MCF 10A (cell line): ENCODE measurements around the gene SMARCD2. TPM values are rescaled to one million over a fixed set of nuclear protein-coding genes. Genes with fewer than 3 reads are reported as not detected.

Experiments used
- BruUV-seq: library from RNA; stranded (reverse); fragments of 400-500 nt; replicated peaks from 2 replicates; lab custom pipeline; 2021; lab: Mats Ljungman, UMichigan
- CTCF ChIA-PET: fragments of 300-600 bp; sonication (Branson Sonifier 250); formaldehyde crosslinking; extraction: SDS; loops from one replicate; lab custom pipeline; 2021; ENCODE audit warnings: antibody characterized with exemption, inconsistent platforms; lab: Yijun Ruan, JAX
- POLR2A ChIA-PET: fragments of 300-600, 350-650 bp; sonication (Branson Sonifier 250); formaldehyde crosslinking; extraction: SDS; loops from one replicate; lab custom pipeline; 2020; ENCODE audit warnings: antibody characterized with exemption, inconsistent platforms; lab: Yijun Ruan, JAX
- DNase-seq: peaks from one replicate; pipeline ENCODE4 v3.0.0-alpha.2; 2018; ENCODE audit not compliant: unreplicated experiment
- H3K27ac Mint-ChIP-seq: one replicate; pipeline ENCODE4 v1.8.0; 2022; ENCODE audit warnings: mild to moderate bottlenecking, low read depth, mixed read lengths; ENCODE audit not compliant: unreplicated experiment
- H3K27me3 Mint-ChIP-seq: one replicate; pipeline ENCODE4 v1.8.0; 2022; ENCODE audit warnings: mixed read lengths; ENCODE audit not compliant: insufficient read depth, unreplicated experiment
- H3K36me3 Mint-ChIP-seq: one replicate; pipeline ENCODE4 v1.8.0; 2022; ENCODE audit warnings: mild to moderate bottlenecking, moderate library complexity, mixed read lengths; ENCODE audit not compliant: insufficient read depth, unreplicated experiment
- H3K4me1 Mint-ChIP-seq: one replicate; pipeline ENCODE4 v1.8.0; 2022; ENCODE audit warnings: mixed read lengths; ENCODE audit not compliant: insufficient read depth, unreplicated experiment
- H3K4me3 Mint-ChIP-seq: one replicate; pipeline ENCODE4 v1.8.0; 2022; ENCODE audit warnings: mild to moderate bottlenecking, moderate library complexity, mixed read lengths; ENCODE audit not compliant: unreplicated experiment
- H3K9me3 Mint-ChIP-seq: one replicate; pipeline ENCODE4 v1.8.0; 2022; ENCODE audit warnings: mixed read lengths; ENCODE audit not compliant: unreplicated experiment
- intact Hi-C: fragments of 100-400 bp; cut with micrococcal nuclease; formaldehyde crosslinking; loops from 2 replicates; pipeline ENCODE4 v1.14.1; 2022
- total RNA-seq: library from RNA; stranded (reverse); gene quantifications from 2 replicates; pipeline ENCODE4 v1.2.3, GENCODE V29; 2022
- TF ChIP-seq, protein P1 (sequence below): fragments of 200-600 bp; IDR thresholded peaks from one replicate; pipeline ENCODE4 v1.8.0; 2022; ENCODE audit warnings: antibody characterized with exemption, mild to moderate bottlenecking; ENCODE audit not compliant: unreplicated experiment

Gene SMARCD2
- total RNA-seq, 1 experiment from 2014 or later: 54.6 TPM

DNA sequence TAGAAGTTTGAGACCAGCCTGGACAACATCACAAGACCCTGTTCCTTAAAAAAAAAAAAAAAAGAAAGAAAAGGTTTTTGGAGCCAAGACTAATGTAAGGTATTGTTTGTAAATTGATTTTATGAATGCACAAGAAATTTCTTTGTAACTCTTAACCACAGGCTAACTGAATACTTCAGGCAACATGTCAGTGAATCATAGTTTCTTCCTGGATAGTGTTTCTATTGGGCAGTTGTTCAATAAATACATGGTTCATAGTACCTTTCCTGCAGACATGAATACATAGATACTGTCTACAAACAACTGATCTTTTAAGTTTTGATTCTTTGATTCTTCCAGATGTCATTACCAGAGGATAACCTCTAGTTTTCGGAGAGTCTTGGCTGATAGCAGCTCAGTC, 56.9 kb downstream of the SMARCD2 start:
- CTCF ChIA-PET: interaction anchor here (0.7 kb wide), 1 partner anchor 315 kb away, joined by 3 read pairs; no protein-coding TSS in a partner anchor
- POLR2A ChIA-PET: interaction anchor here (0.6 to 12.7 kb wide), 6 partner anchors 9 to 45 kb away, joined by 3 to 211 read pairs (median 4); partner anchors contain the start of genes CCDC47, DDX42 and STRADA

DNA sequence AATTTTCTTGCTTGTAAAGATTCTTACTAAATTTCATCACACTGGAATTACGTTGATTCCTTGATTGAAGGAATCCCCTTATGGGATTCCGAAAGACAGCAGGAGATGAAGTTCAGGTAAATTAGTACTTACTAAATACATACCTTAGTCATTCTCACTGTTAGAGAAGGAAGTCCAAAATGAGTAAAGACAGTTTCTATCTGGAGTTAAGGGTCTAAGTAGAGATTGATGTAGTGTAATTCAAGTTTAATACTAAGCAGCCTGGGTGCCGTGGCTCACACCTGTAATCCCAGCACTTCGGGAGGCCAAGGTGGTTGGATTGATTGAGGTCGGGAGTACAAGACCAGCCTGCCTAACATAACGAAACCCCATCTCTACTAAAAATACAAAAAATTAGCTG, 59.0 kb downstream of the SMARCD2 start:
- Mint-ChIP-seq H3K27ac (peak overlapping the region; percentile 81), H3K36me3 (peaks cover 55% of the 10 kb centered on the region), H3K4me3 (no peak overlapping the region), H3K27me3 (no peaks in the 10 kb centered on the region), H3K9me3 (no peaks in the 10 kb centered on the region), H3K4me1 (peaks cover 37% of the 10 kb centered on the region)
- ChIA-PET CTCF (interaction anchor here (1.4 to 1.5 kb wide), 2 partner anchors 8 to 358 kb away, joined by 4 read pairs; no protein-coding TSS in a partner anchor), POLR2A (interaction anchor here (0.6 to 12.7 kb wide), 6 partner anchors 7 to 43 kb away, joined by 3 to 211 read pairs (median 4); partner anchors contain the start of genes CCDC47 and DDX42)
- no TSS peak for BruUV-seq
- TF ChIP-seq, protein P1, sequence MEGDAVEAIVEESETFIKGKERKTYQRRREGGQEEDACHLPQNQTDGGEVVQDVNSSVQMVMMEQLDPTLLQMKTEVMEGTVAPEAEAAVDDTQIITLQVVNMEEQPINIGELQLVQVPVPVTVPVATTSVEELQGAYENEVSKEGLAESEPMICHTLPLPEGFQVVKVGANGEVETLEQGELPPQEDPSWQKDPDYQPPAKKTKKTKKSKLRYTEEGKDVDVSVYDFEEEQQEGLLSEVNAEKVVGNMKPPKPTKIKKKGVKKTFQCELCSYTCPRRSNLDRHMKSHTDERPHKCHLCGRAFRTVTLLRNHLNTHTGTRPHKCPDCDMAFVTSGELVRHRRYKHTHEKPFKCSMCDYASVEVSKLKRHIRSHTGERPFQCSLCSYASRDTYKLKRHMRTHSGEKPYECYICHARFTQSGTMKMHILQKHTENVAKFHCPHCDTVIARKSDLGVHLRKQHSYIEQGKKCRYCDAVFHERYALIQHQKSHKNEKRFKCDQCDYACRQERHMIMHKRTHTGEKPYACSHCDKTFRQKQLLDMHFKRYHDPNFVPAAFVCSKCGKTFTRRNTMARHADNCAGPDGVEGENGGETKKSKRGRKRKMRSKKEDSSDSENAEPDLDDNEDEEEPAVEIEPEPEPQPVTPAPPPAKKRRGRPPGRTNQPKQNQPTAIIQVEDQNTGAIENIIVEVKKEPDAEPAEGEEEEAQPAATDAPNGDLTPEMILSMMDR: no peak
- intact Hi-C loops: no loop called here
- no peak for DNase-seq

More for the DNA sequence above, 56.9 kb downstream of the SMARCD2 start:
- Mint-ChIP-seq H3K4me3 (no peak overlapping the region), H3K9me3 (no peaks in the 10 kb centered on the region), H3K27me3 (no peaks in the 10 kb centered on the region), H3K36me3 (peaks cover 59% of the 10 kb centered on the region), H3K27ac (peak overlapping the region; percentile 42), H3K4me1 (peaks cover 31% of the 10 kb centered on the region)
- intact Hi-C loops: no loop called here
- DNase-seq: peak; percentile 42
- TF ChIP-seq, protein P1: no peak
- BruUV-seq: no TSS peak

Other genes starting within 250 kb of the SMARCD2 start
- gene TACO1, start 241.8 kb downstream of the SMARCD2 start, total RNA-seq: 36.5 and 38.7 TPM in 2 replicates
- gene MAP3K3, start 220.3 kb downstream of the SMARCD2 start, total RNA-seq: 12.8 and 13.8 TPM in 2 replicates
- 0.56 and 0.93 TPM in 2 replicates for gene LIMD2, start 142.6 kb downstream of the SMARCD2 start, total RNA-seq
- 36.5 and 36.6 TPM in 2 replicates for gene STRADA, start 100.9 kb downstream of the SMARCD2 start, total RNA-seq
- 86.4 and 114 TPM in 2 replicates for gene CCDC47, start 69.1 kb downstream of the SMARCD2 start, total RNA-seq
- 137 and 144 TPM in 2 replicates for gene DDX42, start 68.5 kb downstream of the SMARCD2 start, total RNA-seq
- 148 and 151 TPM in 2 replicates for gene PSMC5, start 15.3 kb downstream of the SMARCD2 start, total RNA-seq
- gene FTSJ3, start 15.0 kb downstream of the SMARCD2 start, total RNA-seq: 36.7 and 49.5 TPM in 2 replicates
- gene CSH2, start 31.0 kb upstream of the SMARCD2 start, total RNA-seq: not detected in 2 replicates
- gene GH2, start 39.3 kb upstream of the SMARCD2 start, total RNA-seq: not detected in 2 replicates
- gene CSH1, start 53.9 kb upstream of the SMARCD2 start, total RNA-seq: not detected in 2 replicates
- not detected in 2 replicates for gene CSHL1, start 68.6 kb upstream of the SMARCD2 start, total RNA-seq
- gene GH1, start 76.2 kb upstream of the SMARCD2 start, total RNA-seq: not detected in 2 replicates
- not detected in 2 replicates for gene CD79B, start 89.6 kb upstream of the SMARCD2 start, total RNA-seq
- 0.05 TPM in 1 of 2 replicates, not detected in the other for gene SCN4A, start 130.2 kb upstream of the SMARCD2 start, total RNA-seq
- not detected in 2 replicates for gene PRR29, start 155.7 kb upstream of the SMARCD2 start, total RNA-seq
- 0.34 TPM in 1 of 2 replicates, not detected in the other for gene ICAM2, start 177.9 kb upstream of the SMARCD2 start, total RNA-seq